ENCODE data around the gene PICALM.

DNA sequence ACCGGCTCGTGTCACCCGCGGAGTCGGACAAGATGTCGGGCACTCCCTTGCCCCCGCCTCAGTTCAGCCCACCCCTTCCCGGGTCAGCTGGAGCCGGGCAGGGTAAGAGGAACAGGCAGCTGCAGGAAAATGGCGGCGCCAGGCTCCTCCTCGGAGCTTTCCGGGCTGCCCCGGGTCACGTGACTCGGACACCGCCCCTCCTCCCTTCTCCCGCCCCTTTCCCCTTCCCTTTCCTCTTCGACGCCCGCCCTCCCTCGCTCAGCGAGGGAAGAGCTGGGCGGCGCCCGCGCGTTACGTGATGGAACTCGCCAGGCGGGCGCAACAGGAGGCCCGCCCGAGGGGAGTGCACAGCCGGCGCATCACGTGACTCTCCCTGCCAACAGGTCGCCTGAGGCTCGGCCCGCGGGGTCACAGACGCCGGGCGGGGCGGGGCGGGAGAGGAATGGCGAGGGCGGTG, at the start of gene PICALM:
- TF ChIP-seq, protein P1, sequence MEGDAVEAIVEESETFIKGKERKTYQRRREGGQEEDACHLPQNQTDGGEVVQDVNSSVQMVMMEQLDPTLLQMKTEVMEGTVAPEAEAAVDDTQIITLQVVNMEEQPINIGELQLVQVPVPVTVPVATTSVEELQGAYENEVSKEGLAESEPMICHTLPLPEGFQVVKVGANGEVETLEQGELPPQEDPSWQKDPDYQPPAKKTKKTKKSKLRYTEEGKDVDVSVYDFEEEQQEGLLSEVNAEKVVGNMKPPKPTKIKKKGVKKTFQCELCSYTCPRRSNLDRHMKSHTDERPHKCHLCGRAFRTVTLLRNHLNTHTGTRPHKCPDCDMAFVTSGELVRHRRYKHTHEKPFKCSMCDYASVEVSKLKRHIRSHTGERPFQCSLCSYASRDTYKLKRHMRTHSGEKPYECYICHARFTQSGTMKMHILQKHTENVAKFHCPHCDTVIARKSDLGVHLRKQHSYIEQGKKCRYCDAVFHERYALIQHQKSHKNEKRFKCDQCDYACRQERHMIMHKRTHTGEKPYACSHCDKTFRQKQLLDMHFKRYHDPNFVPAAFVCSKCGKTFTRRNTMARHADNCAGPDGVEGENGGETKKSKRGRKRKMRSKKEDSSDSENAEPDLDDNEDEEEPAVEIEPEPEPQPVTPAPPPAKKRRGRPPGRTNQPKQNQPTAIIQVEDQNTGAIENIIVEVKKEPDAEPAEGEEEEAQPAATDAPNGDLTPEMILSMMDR (IDR thresholded peaks at IDR 0.05), result peak in 2 of 3 experiments; percentile 5 to 7
- TF ChIP-seq POLR2A (IDR thresholded peaks at IDR 0.05), result peak; percentile 26

Measured in testis (tissue), 2 donors.